Ovary (tissue), 9 donors: ENCODE results near the gene ALOX12B. TPM values are rescaled to one million over a fixed set of nuclear protein-coding genes. Genes with fewer than 3 reads are reported as not detected.
A peak's percentile ranks its signal among the peaks of the same experiment; 100 is the strongest.

Experiments
- DNase-seq, 5 donors: peaks; one replicate each; pipeline ENCODE4 v3.0.0-alpha.2; 2019 to 2020
- H3K27ac ChIP-seq, 2 donors: fragments of 200-600 bp; one replicate each; pipeline versions ENCODE4 v1.5.1 to v1.8.0; 2019 to 2022
- H3K27me3 ChIP-seq: fragments of 200-600 bp; one replicate; pipeline ENCODE4 v1.8.0; 2022
- H3K36me3 ChIP-seq: fragments of 200-600 bp; sonication (generic); one replicate; pipeline ENCODE4 v1.5.1; 2019
- H3K4me1 ChIP-seq: one replicate; pipeline ENCODE4 v1.8.1; 2013; ENCODE audit warnings: mild to moderate bottlenecking, moderate library complexity; ENCODE audit not compliant: insufficient read depth
- H3K4me3 ChIP-seq: fragments of 200-600 bp; sonication (generic); one replicate; pipeline ENCODE4 v1.5.1; 2017
- H3K9me3 ChIP-seq, 2 donors: fragments of 200-600 bp in 1 of 2; sonication (generic) in 1 of 2; one replicate each; pipeline versions ENCODE4 v1.5.1 to v1.8.1; 2013 to 2019; ENCODE audit warnings: mild to moderate bottlenecking in 1 of 2, moderate library complexity in 1 of 2
- CTCF ChIP-seq, 3 donors: fragments of 450-650 bp in 2 of 3; fragments of 200-600 bp in 1 of 3; IDR thresholded peaks; one replicate each; pipeline versions ENCODE4 v1.5.1 to v1.8.0; 2016 to 2022; ENCODE audit warnings: antibody characterized with exemption in 3 of 3, mild to moderate bottlenecking in 1 of 3
- EP300 ChIP-seq: sonication (generic); formaldehyde crosslinking; IDR thresholded peaks from one replicate; pipeline ENCODE4 v1.6.1; 2017; ENCODE audit warnings: antibody characterized with exemption
- POLR2A ChIP-seq: fragments of 450-650 bp; IDR thresholded peaks from one replicate; pipeline ENCODE4 v1.6.1; 2017; ENCODE audit warnings: antibody characterized with exemption, mild to moderate bottlenecking, moderate library complexity
- WGBS, 3 donors: extraction: QIAGEN DNeasy Blood & Tissue Kit in 1 of 3; methylation state at CpG; one replicate each; pipeline versions ENCODE4 v1.1.5 to v1.1.7; 2013 to 2017; 5-methylcytosine and 5-hydroxymethylcytosine counted together
- intact Hi-C, 4 donors: fragments of 100-400 bp; cut with DNase I; formaldehyde crosslinking; loops; one replicate each; pipeline versions ENCODE4 v1.11.0 to v1.15.1; 2022 to 2023
- polyA plus RNA-seq, 2 donors: library from polyadenylated mRNA; stranded (reverse); fragments of 200-250 nt in 1 of 2; fragments of 350-450 nt in 1 of 2; fragmentation: Illumina TruSeq in 1 of 2; extraction: RNeasy Lipid Tissue Mini Kit (QIAGEN cat#74804) in 1 of 2; gene quantifications; one replicate each; pipeline ENCODE4 v1.2.3, GENCODE V29; 2013 to 2014
- total RNA-seq, 7 donors: library from RNA; depleted of rRNA in 2 of 7; stranded (reverse); fragments of >200 nt in 2 of 7; fragmentation: NEBNext Ultra II Directional in 3 of 7; extraction: Animal tissue kit (Norgen Biotek cat#: 25700) in 3 of 7; gene quantifications; one replicate each; pipeline versions ENCODE4 v1.1.0 to v1.2.4, GENCODE V29; 2016 to 2023
- donor health status: DM: no; HTN: no; CAD: no; lungs with moderate emphysema.
- donor health status: DM: no; HTN: no; CAD: no.
- donor health status: Bipolar disorder and iron deficiency.
- donor health status: DM: yes; HTN: yes; CAD: no.
- donor health status: DM: no; HTN: no; CAD: no.
- donor health status: DM: yes; HTN: yes; CAD: no.

The ALOX12B gene
- total and polyA plus RNA-seq, 9 donors = 0.70 TPM; not detected in 8

GRCh38 chr17:8119581-8120519, 32.3 kb upstream of the ALOX12B start:
- Histone ChIP-seq H3K4me3 (peak overlapping the region; percentile 58), H3K27ac (peak overlapping the region; percentile 52 to 69), H3K4me1 (peaks cover 14% of the 10 kb centered on the region), H3K9me3 (no peaks in the 10 kb centered on the region), H3K27me3 (no peaks in the 10 kb centered on the region), H3K36me3 (no peaks in the 10 kb centered on the region)
- intact Hi-C loops = loop anchor here (2.0 to 10.0 kb wide), 9 partner anchors 57 to 175 kb away; partner anchors contain the start of genes RANGRF (in 2 of the 4), SLC25A35 (in 1 of the 4) and TMEM107 (in 1 of the 4)
- TF ChIP-seq EP300 (no peak), CTCF (IDR thresholded peaks at IDR 0.05) (peak in 1 of 3 donors; percentile 43)
- 0 to 1% (median 1%) methylated on average over 28 of the region's 28 CpGs for WGBS, 3 donors
- peak; percentile 76 to 88 (median 84) for DNase-seq

DNA sequence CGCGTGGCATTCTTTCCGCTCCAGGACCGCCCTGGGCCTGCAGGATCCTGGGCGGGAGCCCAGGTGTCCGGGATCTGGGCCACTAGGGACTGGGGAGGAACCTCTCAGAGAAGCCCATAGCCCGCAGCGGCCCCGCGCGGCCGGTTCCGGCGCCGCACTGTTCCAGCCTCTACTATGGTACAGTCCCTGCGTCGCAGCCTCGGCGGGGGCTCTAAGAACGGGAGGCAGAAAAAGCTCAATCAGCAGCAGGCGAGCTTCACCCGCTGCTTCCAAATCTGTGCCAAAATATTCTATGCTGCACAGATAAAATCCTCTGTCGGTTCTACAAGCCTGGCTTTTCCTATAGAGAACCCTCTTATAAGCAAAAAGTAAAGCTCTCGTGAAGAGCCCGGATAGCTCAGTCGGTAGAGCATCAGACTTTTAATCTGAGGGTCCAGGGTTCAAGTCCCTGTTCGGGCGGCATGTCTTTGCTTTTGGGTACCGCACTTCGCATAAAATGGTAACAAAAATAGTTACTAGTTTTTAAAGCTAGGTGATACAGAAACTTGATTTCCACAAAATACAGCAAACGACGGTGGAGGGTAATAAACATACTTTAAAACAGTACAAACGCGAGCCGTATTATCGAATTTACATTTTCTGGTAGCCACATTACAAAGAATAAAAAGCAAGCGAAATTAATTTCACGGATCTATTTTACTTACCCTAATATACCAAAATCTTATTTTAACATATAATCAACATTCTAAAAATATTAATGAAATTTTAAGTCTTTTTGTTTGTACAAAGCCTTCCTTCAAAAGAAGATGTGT, 31.5 kb upstream of the ALOX12B start:
- Histone ChIP-seq H3K4me1 (peaks cover 13% of the 10 kb centered on the region), H3K27me3 (no peaks in the 10 kb centered on the region), H3K36me3 (no peaks in the 10 kb centered on the region), H3K27ac (peak overlapping the region; percentile 52 to 69), H3K4me3 (peak overlapping the region; percentile 58), H3K9me3 (no peaks in the 10 kb centered on the region)
- intact Hi-C loops = loop anchor here (2.0 to 10.0 kb wide), 4 partner anchors 68 to 176 kb away; partner anchors contain the start of genes RANGRF (in 2 of the 4) and SLC25A35 (in 1 of the 4)
- 0 to 1% (median 0%) methylated on average over 38 of the region's 38 CpGs for WGBS, 3 donors
- no peak for TF ChIP-seq POLR2A
- TF ChIP-seq EP300 = no peak
- TF ChIP-seq CTCF (IDR thresholded peaks at IDR 0.05) = peak; percentile 87 to 95 (median 88)
- DNase-seq = peak; percentile 84 to 92 (median 89)

DNA sequence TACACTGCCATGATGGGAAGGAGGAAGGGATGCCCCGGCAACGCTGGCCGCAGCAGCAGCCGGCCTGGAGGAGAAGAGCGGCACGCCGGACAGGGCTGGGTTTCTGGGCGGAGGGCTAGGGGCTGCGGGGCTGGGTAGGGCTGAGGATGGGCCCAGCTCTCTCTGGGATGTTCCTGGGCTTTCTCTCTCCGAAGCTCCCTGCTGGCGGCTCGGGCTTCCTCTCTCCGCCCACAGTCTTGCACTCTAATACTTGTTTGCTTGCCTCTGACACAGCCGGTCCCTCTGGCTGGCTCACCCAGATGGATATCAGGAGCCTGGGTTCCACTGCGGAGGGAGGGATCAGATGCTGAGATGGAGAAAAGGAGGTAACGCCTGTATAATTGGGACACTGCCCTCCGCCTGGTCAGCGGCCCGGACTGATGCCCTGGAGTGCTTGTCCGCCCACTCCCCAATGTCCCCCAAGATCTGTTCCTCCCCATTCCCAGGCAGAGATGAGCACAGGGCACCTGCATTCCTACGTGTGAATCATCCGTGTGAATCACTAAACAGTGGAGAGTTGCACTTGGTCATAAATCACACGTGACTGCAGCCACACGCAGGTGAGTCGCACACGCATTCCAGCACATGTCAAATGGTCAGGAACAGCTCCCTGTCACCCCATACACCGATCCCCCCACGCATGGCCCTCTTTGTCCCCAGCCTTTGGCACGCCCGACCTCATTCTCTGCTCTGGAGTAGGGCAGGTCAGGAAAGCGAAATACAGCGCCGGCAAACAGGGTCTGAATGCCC, 30.7 kb upstream of the ALOX12B start, which contains the start of gene ALOXE3:
TSS of gene ALOXE3 (minus strand) at position 535 of the 789 bp plus-strand sequence. CDS start at position 11, 524 bp downstream.
- no peaks in the 10 kb centered on the region for H3K27me3 ChIP-seq
- no peaks in the 10 kb centered on the region for H3K9me3 ChIP-seq
- TF ChIP-seq POLR2A = no peak
- TF ChIP-seq EP300 = no peak
- no peak for TF ChIP-seq CTCF (IDR thresholded peaks at IDR 0.05)
- peaks cover 9% of the 10 kb centered on the region for H3K4me1 ChIP-seq
- peak within 1 kb of the TSS; percentile 52 to 69 for H3K27ac ChIP-seq
- WGBS, 3 donors = 0 to 2% (median 1%) methylated on average over 33 of the region's 33 CpGs
- peak within 1 kb of the TSS; percentile 58 for H3K4me3 ChIP-seq
- no peaks in the 10 kb centered on the region for H3K36me3 ChIP-seq
- intact Hi-C loops = loop anchor here (2.0 to 10.0 kb wide), 4 partner anchors 69 to 177 kb away; partner anchors contain the start of genes RANGRF (in 2 of the 4) and SLC25A35 (in 1 of the 4)
- peak; percentile 23 to 56 (median 52) for DNase-seq
